Neural cell (in vitro differentiated cells): ENCODE data around the gene RPL41. TPM values are rescaled to one million over a fixed set of nuclear protein-coding genes. Genes with fewer than 3 reads are reported as not detected.

ENCODE experiments used
- H2AFZ ChIP-seq: fragments of 200-600, 300-800 bp; sonication (generic), shearing (Covaris generic); 2 replicates; pipeline ENCODE4 v1.6.0; 2014; ENCODE audit warnings: low read depth, mild to moderate bottlenecking, antibody characterized with exemption, low read length, moderate library complexity
- H3F3A ChIP-seq: fragments of 200-600 bp; shearing (Covaris generic); 2 replicates; pipeline ENCODE4 v1.6.1; 2016; ENCODE audit warnings: mild to moderate bottlenecking, moderate library complexity, mixed read lengths, antibody characterized with exemption, low read length; ENCODE audit not compliant: insufficient read depth, poor library complexity, severe bottlenecking
- H3K27ac ChIP-seq: fragments of 200-600, 300-800 bp; sonication (generic), shearing (Covaris generic); 2 replicates; pipeline ENCODE4 v1.5.1; 2014; ENCODE audit warnings: mild to moderate bottlenecking, low read length, moderate library complexity
- H3K27me3 ChIP-seq: fragments of 300-800, 200-600 bp; sonication (generic), shearing (Covaris generic); 2 replicates; pipeline ENCODE4 v1.6.0; 2014; ENCODE audit warnings: mild to moderate bottlenecking, low read depth, low read length, moderate library complexity; ENCODE audit not compliant: insufficient read depth
- H3K36me3 ChIP-seq: fragments of 300-800, 200-600 bp; sonication (generic), shearing (Covaris generic); 2 replicates; pipeline ENCODE4 v1.5.1; 2014; ENCODE audit warnings: mild to moderate bottlenecking, antibody characterized with exemption, low read length, moderate library complexity; ENCODE audit not compliant: insufficient read depth
- H3K4me2 ChIP-seq: fragments of 300-800, 200-600 bp; sonication (generic), shearing (Covaris generic); 2 replicates; pipeline ENCODE4 v1.6.0; 2014; ENCODE audit warnings: mild to moderate bottlenecking, low read length
- H3K4me3 ChIP-seq: fragments of 300-800, 200-600 bp; sonication (generic), shearing (Covaris generic); 2 replicates; pipeline ENCODE4 v1.5.1; 2014; ENCODE audit warnings: mild to moderate bottlenecking, low read length, moderate library complexity
- H3K79me2 ChIP-seq: fragments of 200-600 bp; shearing (Covaris generic); replicated peaks from 2 replicates; pipeline ENCODE4 v1.6.0; 2014; ENCODE audit warnings: mild to moderate bottlenecking, low read length, moderate library complexity; ENCODE audit not compliant: insufficient read depth
- H3K9ac ChIP-seq: fragments of 300-800, 200-600 bp; sonication (generic), shearing (Covaris generic); 2 replicates; pipeline ENCODE4 v1.6.1; 2016; ENCODE audit warnings: mild to moderate bottlenecking, low read length, mixed read lengths
- H3K9me2 ChIP-seq: fragments of 200-600 bp; shearing (Covaris generic); 2 replicates; pipeline ENCODE4 v1.6.1; 2016; ENCODE audit warnings: mild to moderate bottlenecking, low read length, mixed read lengths; ENCODE audit not compliant: insufficient read depth
- H3K9me3 ChIP-seq: fragments of 200-600, 300-800 bp; sonication (generic), shearing (Covaris generic); 2 replicates; pipeline ENCODE4 v1.6.1; 2016; ENCODE audit warnings: mild to moderate bottlenecking, mixed run types, low read length, moderate library complexity, mixed read lengths
- H4K20me1 ChIP-seq: fragments of 200-600 bp; shearing (Covaris generic); 2 replicates; pipeline ENCODE4 v1.6.1; 2016; ENCODE audit warnings: mild to moderate bottlenecking, mixed run types; ENCODE audit not compliant: insufficient read depth
- CTCF ChIP-seq: fragments of 450-650 bp; IDR thresholded peaks from 2 replicates; pipeline ENCODE4 v1.5.1; 2014; ENCODE audit warnings: antibody characterized with exemption, mild to moderate bottlenecking, moderate library complexity; ENCODE audit not compliant: poor library complexity, severe bottlenecking
- EP300 ChIP-seq: fragments of 450-650 bp; conservative IDR thresholded peaks from 2 replicates; pipeline ENCODE4 v1.6.1; 2014; ENCODE audit warnings: antibody characterized with exemption, mild to moderate bottlenecking, moderate library complexity; ENCODE audit not compliant: poor library complexity, severe bottlenecking
- EZH2 ChIP-seq: fragments of 200-600, 300-800 bp; shearing (Covaris generic), sonication (generic); IDR thresholded peaks from 2 replicates; pipeline ENCODE4 v1.6.1; 2014; ENCODE audit warnings: antibody characterized with exemption, low read length, borderline replicate concordance, mild to moderate bottlenecking; ENCODE audit not compliant: insufficient read depth, poor library complexity, severe bottlenecking
- MXI1 ChIP-seq: fragments of 450-650 bp; conservative IDR thresholded peaks from 2 replicates; pipeline ENCODE4 v1.6.1; 2014; ENCODE audit warnings: antibody characterized with exemption, mild to moderate bottlenecking; ENCODE audit not compliant: poor library complexity, severe bottlenecking
- POLR2AphosphoS5 ChIP-seq: IDR thresholded peaks from 2 replicates; pipeline ENCODE4 v1.6.1; 2012
- RAD21 ChIP-seq: fragments of 450-650 bp; conservative IDR thresholded peaks from 2 replicates; pipeline ENCODE4 v1.6.1; 2014; ENCODE audit warnings: antibody characterized with exemption, mild to moderate bottlenecking, moderate library complexity
- REST ChIP-seq: IDR thresholded peaks from 2 replicates; pipeline ENCODE4 v1.6.1; 2012; ENCODE audit warnings: borderline replicate concordance
- SMC3 ChIP-seq: fragments of 450-650 bp; conservative IDR thresholded peaks from 2 replicates; pipeline ENCODE4 v1.6.1; 2014; ENCODE audit warnings: antibody characterized with exemption, mild to moderate bottlenecking, moderate library complexity; ENCODE audit not compliant: poor library complexity
- TAF1 ChIP-seq: IDR thresholded peaks from 2 replicates; pipeline ENCODE4 v1.6.1; 2012; ENCODE audit warnings: low read depth
- polyA plus RNA-seq: library from polyadenylated mRNA; depleted of rRNA; stranded (reverse); fragments of >200 nt; gene quantifications from 2 replicates; pipeline ENCODE4 v1.2.3, GENCODE V29; 2014

Gene RPL41
- polyA plus RNA-seq, 1 donor from 2014 or later = 2,186 TPM

GRCh38 chr12:56104815-56105608, 11.4 kb upstream of the RPL41 start:
- Histone ChIP-seq H3F3A (no peaks in the 10 kb centered on the region), H3K79me2 (peaks cover 24% of the 10 kb centered on the region), H4K20me1 (no peaks in the 10 kb centered on the region), H3K9me3 (no peaks in the 10 kb centered on the region), H3K9ac (peak overlapping the region; percentile 86), H3K9me2 (no peaks in the 10 kb centered on the region), H3K4me2 (peak overlapping the region; percentile 89), H3K4me3 (peak overlapping the region; percentile 97), H3K36me3 (no peaks in the 10 kb centered on the region), H3K27me3 (no peaks in the 10 kb centered on the region), H2AFZ (peak overlapping the region; percentile 60), H3K27ac (peak overlapping the region; percentile 85)
- TF ChIP-seq EP300 (no peak), MXI1 (peak; percentile 50)

- Histone ChIP-seq H3F3A (no peaks in the 10 kb centered on the region), H3K4me3 (peak overlapping the region; percentile 97), H3K27me3 (no peaks in the 10 kb centered on the region), H4K20me1 (no peaks in the 10 kb centered on the region), H3K9ac (peak overlapping the region; percentile 86), H3K36me3 (no peaks in the 10 kb centered on the region), H3K79me2 (peaks cover 24% of the 10 kb centered on the region), H3K4me2 (peak overlapping the region; percentile 89), H2AFZ (no peak overlapping the region), H3K27ac (no peak overlapping the region), H3K9me3 (no peaks in the 10 kb centered on the region), H3K9me2 (no peaks in the 10 kb centered on the region)
- TF ChIP-seq RAD21 = no peak
- no peak for TF ChIP-seq POLR2AphosphoS5
- no peak for TF ChIP-seq EP300
- no peak for TF ChIP-seq MXI1
- no peak for TF ChIP-seq SMC3
- no peak for TF ChIP-seq CTCF
- no peak for TF ChIP-seq EZH2
- TF ChIP-seq REST = no peak
- TF ChIP-seq TAF1 = no peak
Observed at GRCh38 chr12:56105609-56105902, 10.9 kb upstream of the RPL41 start.
